SK-N-SH (cell line): ENCODE data around the gene ZNF213.

Source experiments
- CTCF ChIP-seq: fragments of 200-600 bp; sonication (generic); IDR thresholded peaks from 2 replicates; pipeline ENCODE4 v1.6.1; 2017; ENCODE audit warnings: antibody characterized with exemption, mild to moderate bottlenecking, moderate library complexity
- GABPA ChIP-seq: IDR thresholded peaks from 2 replicates; pipeline ENCODE4 v1.4.0; 2012; ENCODE audit warnings: low read depth, mild to moderate bottlenecking
- JUND ChIP-seq: IDR thresholded peaks from 2 replicates; pipeline ENCODE4 v1.4.0; 2012
- RCOR1 ChIP-seq: fragments of 150-350 bp; IDR thresholded peaks from 2 replicates; pipeline ENCODE4 v1.6.1; 2017; ENCODE audit warnings: antibody characterized with exemption, low read length
- REST ChIP-seq: IDR thresholded peaks from 2 replicates; pipeline ENCODE4 v1.6.1; 2012; ENCODE audit warnings: mild to moderate bottlenecking, low read depth, low read length, moderate library complexity
- SIN3A ChIP-seq: IDR thresholded peaks from 2 replicates; pipeline ENCODE4 v1.6.1; 2012; ENCODE audit warnings: low read depth, mild to moderate bottlenecking, low read length, moderate library complexity, borderline replicate concordance

- no peak for TF ChIP-seq GABPA
- TF ChIP-seq RCOR1 = no peak
- no peak for TF ChIP-seq SIN3A
- TF ChIP-seq CTCF = no peak
- no peak for TF ChIP-seq JUND
- no peak for TF ChIP-seq REST
Measured at GRCh38 chr16:3137267-3137666, 2.4 kb downstream of the ZNF213 start.
